GM12801 (cell line): Measurements from ENCODE around the gene SHB.

Experiments used
- CTCF ChIP-seq: IDR thresholded peaks from one replicate; pipeline ENCODE4 v1.5.1; 2011; ENCODE audit warnings: control low read depth; ENCODE audit not compliant: insufficient read length; ENCODE audit errors: extremely low read depth

SHB gene

DNA sequence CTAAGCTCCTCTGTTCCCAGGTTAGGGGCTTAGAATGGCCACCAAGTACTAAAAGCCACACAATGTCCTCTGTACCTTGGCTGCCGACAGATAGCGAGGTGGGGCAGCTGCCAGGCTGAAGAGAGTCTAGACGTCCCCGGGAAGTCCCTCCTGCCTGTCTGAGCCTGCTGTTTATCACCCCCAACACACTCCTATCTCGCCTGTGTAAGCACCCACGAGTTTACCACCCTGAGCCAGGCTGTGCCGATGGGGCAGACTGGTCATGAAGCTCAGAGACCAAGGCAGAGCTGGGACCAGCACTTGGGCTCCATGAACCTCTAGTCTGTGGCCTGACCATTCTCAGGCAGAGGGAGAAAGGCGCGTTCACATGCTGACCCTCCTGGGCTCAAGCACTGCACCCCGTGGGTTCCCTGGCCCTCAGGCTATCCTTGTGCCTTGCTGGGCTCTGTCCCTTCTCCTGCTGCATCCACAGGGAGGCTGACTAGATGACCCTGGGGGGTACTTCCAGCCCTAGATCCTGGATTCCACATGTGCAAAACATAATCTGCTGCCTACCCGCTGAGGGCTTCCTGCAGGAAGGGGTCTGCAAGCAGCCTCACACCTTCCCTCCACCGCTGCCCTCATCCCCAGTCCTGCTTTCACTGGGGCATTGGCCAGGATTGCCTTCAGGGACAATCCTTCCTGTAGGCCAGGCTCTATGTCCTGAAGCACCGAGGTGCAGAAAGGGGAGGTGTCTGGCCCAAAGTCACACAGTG lies 146.5 kb downstream of the SHB start:
- TF ChIP-seq CTCF, result no peak

- TF ChIP-seq CTCF, result no peak
Measured at GRCh38 chr9:37921546-37922300, 147.3 kb downstream of the SHB start.

GRCh38 chr9:37921168-37921510 lies 147.9 kb downstream of the SHB start:
- TF ChIP-seq CTCF, result no peak

DNA sequence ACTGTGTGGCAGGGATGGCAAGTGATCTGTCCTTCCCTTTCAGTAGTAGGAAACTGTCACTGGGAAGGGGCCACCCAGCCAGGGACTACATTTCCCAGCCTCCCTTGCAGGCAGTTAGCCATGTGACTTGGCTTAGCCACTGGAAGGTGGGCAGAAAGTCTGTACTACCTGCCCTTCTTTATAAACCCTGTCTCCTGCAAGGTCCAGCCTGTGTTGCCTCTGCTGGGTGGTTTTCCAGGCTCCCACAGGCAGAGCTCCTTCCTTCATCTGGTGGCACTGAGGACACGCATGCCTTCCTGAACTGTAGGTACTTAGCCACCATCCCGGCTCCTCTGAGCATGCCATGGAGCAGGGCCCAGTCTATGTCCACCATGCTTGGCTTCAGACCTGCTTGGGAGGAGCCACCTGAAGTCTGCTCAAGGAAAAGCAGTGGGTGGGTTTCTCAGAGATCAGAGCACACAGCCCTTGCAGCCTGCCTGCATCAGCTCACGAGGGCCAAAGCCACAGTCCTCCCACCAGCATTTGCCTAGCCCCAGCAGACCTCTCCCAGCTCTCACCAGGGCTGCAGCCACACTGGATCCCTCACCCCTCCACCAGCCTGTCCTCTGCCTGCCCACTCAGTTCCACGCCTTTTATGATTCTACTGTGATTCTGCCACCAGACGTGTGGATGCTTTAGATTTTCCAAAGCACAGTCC lies 148.4 kb downstream of the SHB start:
- no peak for TF ChIP-seq CTCF

DNA sequence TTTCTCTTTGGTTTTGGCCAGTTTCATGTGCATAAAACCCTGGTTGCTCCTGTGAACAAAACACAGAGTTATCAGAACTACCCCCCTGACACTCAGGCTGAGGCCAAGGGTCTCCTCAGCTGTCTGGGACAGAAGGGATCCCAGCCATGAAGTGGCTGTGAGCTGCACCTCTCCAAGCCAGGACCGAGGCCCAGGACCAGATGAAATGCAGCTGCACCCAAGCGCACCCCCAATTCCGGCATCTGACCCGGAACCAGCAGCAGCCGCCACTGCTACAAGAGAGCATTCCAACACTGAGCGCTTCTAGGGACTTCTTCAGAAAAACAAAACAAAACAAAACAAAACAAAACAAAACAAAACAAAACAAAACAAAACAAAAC lies 149.1 kb downstream of the SHB start:
- no peak for TF ChIP-seq CTCF

DNA sequence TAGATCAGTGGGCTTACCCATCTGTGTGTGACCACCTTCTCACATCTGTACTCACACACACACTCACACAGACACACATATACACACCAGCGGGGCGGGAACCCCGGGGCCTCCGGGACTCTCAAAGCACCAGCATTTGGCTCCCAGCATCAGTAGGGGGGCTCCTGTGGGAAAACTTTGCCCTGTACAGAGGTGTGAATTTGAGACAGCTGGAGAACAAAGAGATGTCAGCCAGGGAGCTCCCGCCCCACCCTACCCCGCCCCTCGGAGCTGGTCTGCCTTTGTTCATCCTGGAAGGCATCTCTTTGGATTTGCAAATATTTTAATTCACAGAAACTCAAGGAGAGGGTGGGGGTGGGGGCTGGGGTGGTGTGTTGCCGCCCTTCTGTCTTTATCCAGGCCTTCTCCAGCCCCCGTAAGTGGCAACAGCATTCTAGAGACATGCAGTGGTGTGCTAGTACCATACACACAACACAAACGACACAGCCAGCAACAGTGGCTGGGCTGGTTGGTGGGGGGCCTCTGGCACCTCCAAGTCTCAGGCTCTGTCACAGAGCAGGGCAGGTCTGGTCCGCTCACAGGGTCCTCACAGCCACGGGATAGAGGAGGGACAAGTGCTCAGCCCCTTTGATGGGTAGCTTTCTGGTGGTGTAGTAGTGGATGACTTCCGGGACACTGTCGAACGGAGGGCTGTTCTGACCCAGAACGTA lies 149.6 kb downstream of the SHB start:
- TF ChIP-seq CTCF, result no peak

DNA sequence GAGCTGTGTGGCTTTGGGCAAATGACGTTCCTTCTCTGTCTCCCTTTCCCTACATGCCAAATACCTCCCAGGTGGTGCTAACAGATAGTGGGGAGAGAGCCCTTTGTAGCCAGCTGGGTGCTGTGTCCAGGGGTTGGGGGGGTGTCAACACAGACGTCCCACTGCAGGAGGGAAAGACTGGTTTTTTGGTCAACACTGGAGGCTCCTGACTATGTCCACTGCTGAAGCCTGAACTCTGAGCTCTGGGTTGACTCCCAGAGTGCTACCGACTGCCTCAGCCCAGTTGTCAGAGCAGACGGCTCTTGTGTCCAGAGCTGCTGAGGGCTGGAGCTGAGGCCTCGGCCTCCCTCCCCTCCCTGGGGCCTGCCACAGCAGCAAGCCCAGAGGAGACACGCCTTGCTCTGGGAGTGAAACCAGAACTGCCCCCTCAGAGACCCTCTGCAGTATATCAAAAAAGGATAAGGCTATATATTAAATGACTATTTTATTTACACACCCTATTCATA lies 150.3 kb downstream of the SHB start:
- TF ChIP-seq CTCF, result no peak
